ENCODE data around the gene SPG7. TPM values are rescaled to one million over a fixed set of nuclear protein-coding genes. Genes with fewer than 3 reads are reported as not detected.

The SPG7 gene
- total RNA-seq, 2 experiments from 2014 or later = 78.6 to 79.8 TPM

DNA sequence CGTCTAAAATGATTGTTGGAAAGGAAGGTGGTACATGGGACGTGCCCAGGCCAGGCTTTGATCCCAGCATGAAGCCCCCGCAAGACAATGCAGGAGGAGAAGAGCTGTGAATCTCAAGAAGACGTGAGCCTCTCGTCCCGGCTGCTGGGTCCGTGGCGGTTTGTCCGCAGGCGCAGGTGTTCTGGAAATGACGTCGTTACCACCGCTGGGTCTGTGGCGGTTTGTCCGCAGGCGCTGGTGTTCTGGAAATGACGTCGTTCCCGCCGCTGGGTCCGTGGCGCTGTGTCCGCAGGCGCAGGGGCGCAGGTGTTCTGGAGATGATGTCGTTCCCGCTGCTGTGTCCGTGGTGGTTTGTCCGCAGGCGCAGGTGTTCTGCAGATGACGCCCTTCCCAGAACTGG lies 14.1 kb downstream of the SPG7 start:
- ChIA-PET POLR2A (no interaction called here), CTCF (no interaction called here)
- DNase-seq (no peak), ATAC-seq (no peak)
- Mint-ChIP-seq H3K27me3 (no peaks in the 10 kb centered on the region), H3K4me1 (ENCODE audit: low read depth) (peaks cover 2% of the 10 kb centered on the region), H3K36me3 (ENCODE audit: low read depth) (peaks cover 34% of the 10 kb centered on the region), H3K4me3 (no peak overlapping the region), H3K27ac (no peak overlapping the region), H3K9me3 (no peaks in the 10 kb centered on the region)
- no peak for TF ChIP-seq CTCF (IDR thresholded peaks at IDR 0.05)
- intact Hi-C loops (cut with micrococcal nuclease) = no loop called here

- no peak for TF ChIP-seq CTCF (IDR thresholded peaks at IDR 0.05)
- no peak for DNase-seq
- intact Hi-C loops (cut with micrococcal nuclease) = no loop called here
- no peak for ATAC-seq
- no peaks in the 10 kb centered on the region for H3K9me3 Mint-ChIP-seq
- CTCF ChIA-PET = no interaction called here
- H3K27me3 Mint-ChIP-seq = no peaks in the 10 kb centered on the region
- peaks cover 26% of the 10 kb centered on the region for H3K36me3 Mint-ChIP-seq (ENCODE audit: low read depth)
- peaks cover 2% of the 10 kb centered on the region for H3K4me1 Mint-ChIP-seq (ENCODE audit: low read depth)
- POLR2A ChIA-PET = no interaction called here
- H3K27ac Mint-ChIP-seq = no peak overlapping the region
- H3K4me3 Mint-ChIP-seq = no peak overlapping the region
Observed at GRCh38 chr16:89523680-89524344, 15.6 kb downstream of the SPG7 start.

DNA sequence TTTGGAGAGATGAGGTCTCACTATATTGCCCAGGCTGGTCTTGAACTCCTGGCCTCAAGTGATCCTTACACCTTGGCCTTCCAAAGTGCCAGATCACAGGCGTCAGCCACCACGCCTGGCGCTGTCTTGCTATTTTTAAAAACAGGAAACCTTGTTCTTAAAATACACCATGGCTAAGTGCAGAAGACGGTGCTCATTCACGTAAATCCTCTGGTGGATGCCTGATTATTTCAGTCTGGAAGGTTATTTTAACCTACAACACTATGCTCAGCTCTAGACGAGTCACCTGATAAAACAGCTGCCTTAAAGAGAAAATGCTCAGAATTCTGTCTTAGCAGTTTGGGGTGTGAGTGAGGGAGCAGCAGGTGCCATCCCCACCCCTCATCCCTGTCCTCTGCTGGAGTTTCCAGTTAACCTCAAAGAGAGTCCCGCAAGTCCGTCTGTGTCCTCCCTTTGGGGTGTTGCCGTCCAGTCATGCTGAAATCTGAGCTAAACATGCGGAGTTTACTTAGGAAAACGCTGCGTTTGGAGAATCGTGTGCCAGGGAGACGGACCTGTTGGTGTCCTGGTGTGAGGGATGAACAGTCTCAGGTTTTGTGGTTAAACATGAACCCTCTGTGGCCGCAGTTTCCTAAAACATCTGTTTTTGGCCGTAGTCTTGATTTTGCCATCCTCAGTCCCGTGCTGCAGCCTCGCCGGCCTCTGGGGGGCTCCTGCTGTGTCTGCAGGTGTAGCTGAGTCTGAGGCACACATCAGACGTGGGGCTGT lies 17.1 kb downstream of the SPG7 start:
- CTCF ChIA-PET = no interaction called here
- DNase-seq (no peak), ATAC-seq (no peak)
- Mint-ChIP-seq H3K27ac (no peak overlapping the region), H3K4me3 (no peak overlapping the region), H3K27me3 (no peaks in the 10 kb centered on the region), H3K36me3 (ENCODE audit: low read depth) (peaks cover 24% of the 10 kb centered on the region), H3K4me1 (ENCODE audit: low read depth) (peaks cover 2% of the 10 kb centered on the region), H3K9me3 (no peaks in the 10 kb centered on the region)
- POLR2A ChIA-PET = interaction anchor here (1.0 to 1.1 kb wide), 3 partner anchors 25 to 54 kb away, joined by 3 read pairs; no protein-coding TSS in a partner anchor
- no peak for TF ChIP-seq CTCF (IDR thresholded peaks at IDR 0.05)
- intact Hi-C loops (cut with micrococcal nuclease) = no loop called here

DNA sequence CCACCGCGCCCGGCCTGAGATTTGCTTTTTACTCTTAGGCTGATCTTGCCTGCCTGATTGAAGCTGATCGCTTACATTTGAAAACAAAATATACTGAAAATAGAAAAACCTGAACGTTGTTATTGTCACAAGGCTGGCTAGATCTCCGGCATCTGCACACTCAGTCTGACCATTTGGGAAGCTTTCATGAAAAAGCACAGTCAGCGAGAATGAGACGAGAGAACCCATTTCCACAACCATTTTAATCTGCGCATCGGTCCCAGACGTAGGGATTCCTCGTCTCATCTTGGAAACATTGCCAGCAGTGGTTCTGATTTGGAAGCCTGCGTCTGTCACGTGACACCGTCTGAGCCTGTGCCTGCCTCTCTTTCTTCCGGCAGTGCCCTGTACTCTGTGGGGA lies 20.9 kb downstream of the SPG7 start:
- Mint-ChIP-seq H3K4me3 (no peak overlapping the region), H3K9me3 (no peaks in the 10 kb centered on the region), H3K27me3 (no peaks in the 10 kb centered on the region), H3K27ac (no peak overlapping the region), H3K36me3 (ENCODE audit: low read depth) (peaks cover 41% of the 10 kb centered on the region), H3K4me1 (ENCODE audit: low read depth) (peaks cover 9% of the 10 kb centered on the region)
- DNase-seq (no peak), ATAC-seq (no peak)
- no peak for TF ChIP-seq CTCF (IDR thresholded peaks at IDR 0.05)
- CTCF ChIA-PET = no interaction called here
- intact Hi-C loops (cut with micrococcal nuclease) = no loop called here
- POLR2A ChIA-PET = interaction anchor here (1.6 kb wide), 1 partner anchor 9 kb away, joined by 4 read pairs; no protein-coding TSS in a partner anchor
